Endothelial cell (in vitro differentiated cells): ENCODE results near the gene LTO1. TPM values are rescaled to one million over a fixed set of nuclear protein-coding genes. Genes with fewer than 3 reads are reported as not detected.
A peak's percentile ranks its signal among the peaks of the same experiment; 100 is the strongest.

Experiments
- DNase-seq: peaks from one replicate; pipeline ENCODE4 v3.0.0; 2021; ENCODE audit warnings: low spot score
- H3K27ac Mint-ChIP-seq: one replicate; pipeline ENCODE4 v1.8.0; 2021; ENCODE audit warnings: mixed read lengths, inconsistent platforms; ENCODE audit not compliant: unreplicated experiment
- H3K27me3 Mint-ChIP-seq: one replicate; pipeline ENCODE4 v1.8.0; 2021; ENCODE audit warnings: mild to moderate bottlenecking, moderate library complexity, mixed read lengths, inconsistent platforms; ENCODE audit not compliant: unreplicated experiment
- H3K36me3 Mint-ChIP-seq: one replicate; pipeline ENCODE4 v1.8.0; 2021; ENCODE audit warnings: mild to moderate bottlenecking, low read depth, mixed read lengths, inconsistent platforms; ENCODE audit not compliant: unreplicated experiment
- H3K4me1 Mint-ChIP-seq: one replicate; pipeline ENCODE4 v1.8.0; 2021; ENCODE audit warnings: mild to moderate bottlenecking, mixed read lengths, inconsistent platforms; ENCODE audit not compliant: unreplicated experiment
- H3K4me3 Mint-ChIP-seq: one replicate; pipeline ENCODE4 v1.8.0; 2021; ENCODE audit warnings: mild to moderate bottlenecking, mixed read lengths, inconsistent platforms; ENCODE audit not compliant: unreplicated experiment
- H3K9me3 Mint-ChIP-seq: one replicate; pipeline ENCODE4 v1.8.0; 2021; ENCODE audit warnings: mixed read lengths, inconsistent platforms; ENCODE audit not compliant: unreplicated experiment
- total RNA-seq: library from RNA; stranded (reverse); fragmentation: NEBNext Ultra II Directional; extraction: Animal tissue kit (Norgen Biotek cat#: 25700); gene quantifications from one replicate; pipeline ENCODE4 v1.2.1, GENCODE V29; 2021; ENCODE audit not compliant: unreplicated experiment
- TF ChIP-seq, protein P1 (sequence below): fragments of 200-600 bp; sonication (generic); IDR thresholded peaks from one replicate; pipeline ENCODE4 v1.5.0; 2021; ENCODE audit warnings: antibody characterized with exemption; ENCODE audit not compliant: unreplicated experiment

LTO1 gene
- total RNA-seq, 1 donor from 2014 or later, result 23.3 TPM

DNA sequence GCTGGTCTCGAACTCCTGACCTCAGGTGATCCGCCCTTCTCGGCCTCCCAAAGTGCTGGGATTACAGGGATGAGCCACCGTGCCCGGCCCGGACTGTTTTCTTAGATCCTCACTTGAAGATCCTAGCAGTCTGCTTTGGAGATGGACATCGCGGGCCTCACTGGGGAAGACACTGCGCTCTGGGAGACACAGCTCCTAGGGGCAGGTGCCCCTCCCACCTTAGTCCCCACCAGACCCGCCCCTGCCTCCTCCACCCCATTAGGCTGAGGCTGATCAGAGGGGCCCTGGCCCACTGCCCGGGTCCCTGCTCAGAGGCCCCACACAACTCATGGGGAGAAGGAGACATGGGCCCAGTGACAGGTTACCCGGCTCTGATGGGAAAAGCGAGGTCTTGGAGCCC is 11.3 kb upstream of the LTO1 start:
- no peaks in the 10 kb centered on the region for H3K27me3 Mint-ChIP-seq
- no peak for DNase-seq
- TF ChIP-seq, protein P1, sequence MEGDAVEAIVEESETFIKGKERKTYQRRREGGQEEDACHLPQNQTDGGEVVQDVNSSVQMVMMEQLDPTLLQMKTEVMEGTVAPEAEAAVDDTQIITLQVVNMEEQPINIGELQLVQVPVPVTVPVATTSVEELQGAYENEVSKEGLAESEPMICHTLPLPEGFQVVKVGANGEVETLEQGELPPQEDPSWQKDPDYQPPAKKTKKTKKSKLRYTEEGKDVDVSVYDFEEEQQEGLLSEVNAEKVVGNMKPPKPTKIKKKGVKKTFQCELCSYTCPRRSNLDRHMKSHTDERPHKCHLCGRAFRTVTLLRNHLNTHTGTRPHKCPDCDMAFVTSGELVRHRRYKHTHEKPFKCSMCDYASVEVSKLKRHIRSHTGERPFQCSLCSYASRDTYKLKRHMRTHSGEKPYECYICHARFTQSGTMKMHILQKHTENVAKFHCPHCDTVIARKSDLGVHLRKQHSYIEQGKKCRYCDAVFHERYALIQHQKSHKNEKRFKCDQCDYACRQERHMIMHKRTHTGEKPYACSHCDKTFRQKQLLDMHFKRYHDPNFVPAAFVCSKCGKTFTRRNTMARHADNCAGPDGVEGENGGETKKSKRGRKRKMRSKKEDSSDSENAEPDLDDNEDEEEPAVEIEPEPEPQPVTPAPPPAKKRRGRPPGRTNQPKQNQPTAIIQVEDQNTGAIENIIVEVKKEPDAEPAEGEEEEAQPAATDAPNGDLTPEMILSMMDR, result no peak
- H3K4me1 Mint-ChIP-seq, result no peaks in the 10 kb centered on the region
- H3K27ac Mint-ChIP-seq, result no peak overlapping the region
- H3K9me3 Mint-ChIP-seq, result no peaks in the 10 kb centered on the region
- H3K36me3 Mint-ChIP-seq, result no peaks in the 10 kb centered on the region
- H3K4me3 Mint-ChIP-seq, result no peak overlapping the region

DNA sequence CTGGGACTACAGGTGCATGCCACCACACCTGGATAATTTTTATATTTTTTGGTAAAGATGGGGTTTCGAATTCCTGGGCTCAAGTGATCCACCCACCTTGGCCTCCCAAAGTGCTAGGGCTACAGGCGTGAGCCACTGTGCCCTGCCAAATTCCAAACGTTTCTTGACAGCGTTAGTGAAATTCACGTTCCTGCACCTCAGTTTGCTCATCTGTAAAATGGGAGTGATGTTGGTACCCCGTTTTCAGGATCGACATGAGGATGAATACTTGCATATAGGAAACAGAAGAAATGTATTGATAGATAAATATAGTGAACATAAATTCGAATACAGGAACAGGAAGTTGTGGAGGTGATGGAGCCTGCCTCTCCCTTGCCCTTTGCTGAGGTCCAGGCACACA is 10.2 kb upstream of the LTO1 start:
- no peak overlapping the region for H3K27ac Mint-ChIP-seq
- H3K9me3 Mint-ChIP-seq, result no peaks in the 10 kb centered on the region
- no peak overlapping the region for H3K4me3 Mint-ChIP-seq
- no peaks in the 10 kb centered on the region for H3K36me3 Mint-ChIP-seq
- no peaks in the 10 kb centered on the region for H3K27me3 Mint-ChIP-seq
- no peak for DNase-seq
- TF ChIP-seq, protein P1, result no peak
- H3K4me1 Mint-ChIP-seq, result no peaks in the 10 kb centered on the region

DNA sequence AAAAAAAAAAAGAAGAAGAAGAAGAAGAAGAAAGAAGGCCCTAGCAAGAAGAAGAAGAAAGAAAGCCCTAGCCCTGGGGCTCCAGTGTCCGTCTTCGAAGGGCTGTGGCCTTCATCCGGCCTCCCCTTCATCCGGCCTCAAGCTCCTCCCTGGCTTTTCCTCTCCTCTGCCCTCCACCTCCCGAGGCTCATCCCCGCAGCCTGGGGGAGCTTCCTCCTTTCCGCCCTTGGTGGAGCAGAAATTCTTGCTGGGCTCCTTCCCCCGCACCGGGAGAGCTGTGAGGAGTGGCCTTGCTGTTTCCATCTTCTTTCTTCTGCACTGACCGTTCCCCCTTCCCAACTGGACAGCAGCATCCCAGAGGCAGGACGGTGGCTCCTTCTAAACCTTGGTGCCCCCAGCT is 9.5 kb upstream of the LTO1 start:
- TF ChIP-seq, protein P1, result no peak
- H3K36me3 Mint-ChIP-seq, result no peaks in the 10 kb centered on the region
- H3K4me3 Mint-ChIP-seq, result no peak overlapping the region
- H3K27ac Mint-ChIP-seq, result no peak overlapping the region
- H3K4me1 Mint-ChIP-seq, result no peaks in the 10 kb centered on the region
- DNase-seq, result no peak
- H3K27me3 Mint-ChIP-seq, result no peaks in the 10 kb centered on the region
- no peaks in the 10 kb centered on the region for H3K9me3 Mint-ChIP-seq

DNA sequence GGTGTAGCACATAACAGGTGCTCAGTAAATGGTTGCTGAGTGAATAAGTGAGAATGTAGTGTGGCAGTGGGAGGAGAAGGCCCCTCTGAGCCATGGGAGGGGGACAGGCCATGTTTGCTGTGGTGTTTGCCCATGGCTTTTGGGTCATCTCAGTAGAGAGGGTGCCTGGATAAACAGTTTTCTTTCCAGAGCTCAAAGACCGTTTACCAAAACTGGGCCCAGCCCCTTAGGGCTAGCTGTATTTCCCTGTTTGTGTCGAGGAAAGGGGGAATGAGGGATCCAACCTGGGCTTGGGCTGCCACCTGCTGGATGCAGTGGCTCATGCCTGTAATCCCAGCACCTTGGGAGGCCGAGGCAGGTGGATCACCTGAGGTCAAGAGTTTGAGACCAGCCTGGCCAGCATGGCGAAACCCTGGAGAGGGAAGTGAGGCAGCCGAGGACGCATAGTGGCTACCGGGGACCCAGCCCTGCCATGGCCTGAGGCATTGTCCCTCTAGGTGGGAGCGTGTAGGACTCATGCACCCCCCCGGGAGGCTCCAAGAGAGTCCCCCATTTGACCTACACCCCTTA is 8.7 kb upstream of the LTO1 start:
- TF ChIP-seq, protein P1, result peak; percentile 37
- Mint-ChIP-seq H3K4me1 (no peaks in the 10 kb centered on the region), H3K27ac (no peak overlapping the region), H3K27me3 (no peaks in the 10 kb centered on the region), H3K4me3 (no peak overlapping the region), H3K36me3 (no peaks in the 10 kb centered on the region), H3K9me3 (no peaks in the 10 kb centered on the region)
- DNase-seq, result no peak

DNA sequence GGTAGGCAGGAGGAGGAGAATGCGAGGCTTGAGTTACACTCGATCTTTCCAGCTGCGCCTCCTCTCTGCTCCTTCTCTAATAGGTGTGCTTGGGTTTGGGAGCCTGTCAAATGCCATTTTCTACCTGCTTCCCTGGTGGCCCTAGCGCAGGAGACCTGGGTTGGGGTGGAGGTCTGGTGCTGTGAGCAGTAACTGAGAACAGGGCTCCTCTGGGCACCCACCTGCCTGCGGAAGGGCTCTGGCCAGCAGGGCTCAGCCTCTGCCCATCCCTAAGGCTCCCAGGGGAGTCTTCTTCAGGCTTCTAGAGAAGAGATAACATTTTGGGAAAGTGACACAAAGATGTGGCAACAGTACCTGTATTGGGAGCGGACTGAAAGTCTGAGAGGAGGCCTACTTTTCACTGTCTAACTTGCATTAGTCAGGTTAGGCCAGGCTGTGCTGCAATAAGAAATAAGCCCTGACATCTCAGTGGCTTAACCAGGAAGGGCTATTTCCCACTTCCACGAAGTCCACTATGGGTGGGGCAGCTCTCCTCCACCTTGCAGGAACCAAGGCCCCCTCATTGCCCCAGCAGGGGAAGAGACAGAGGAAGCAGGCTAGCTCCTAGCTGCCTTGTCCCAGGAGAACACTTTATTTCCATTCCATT is 7.7 kb upstream of the LTO1 start:
- no peak overlapping the region for H3K27ac Mint-ChIP-seq
- no peaks in the 10 kb centered on the region for H3K4me1 Mint-ChIP-seq
- no peaks in the 10 kb centered on the region for H3K36me3 Mint-ChIP-seq
- no peak overlapping the region for H3K4me3 Mint-ChIP-seq
- TF ChIP-seq, protein P1, result no peak
- no peaks in the 10 kb centered on the region for H3K9me3 Mint-ChIP-seq
- no peaks in the 10 kb centered on the region for H3K27me3 Mint-ChIP-seq
- no peak for DNase-seq
